Suprapubic skin (tissue), 4 donors: ENCODE data around the gene POR. TPM values are rescaled to one million over a fixed set of nuclear protein-coding genes. Genes with fewer than 3 reads are reported as not detected.
A peak's percentile ranks its signal among the peaks of the same experiment; 100 is the strongest.

Experiments used
- DNase-seq, 2 donors: peaks; one replicate each; pipeline ENCODE4 v3.0.0-alpha.2; 2019; ENCODE audit warnings: low spot score in 2 of 2
- H3K27ac ChIP-seq: fragments of 200-600 bp; sonication (generic); one replicate; pipeline ENCODE4 v1.5.1; 2019
- H3K27me3 ChIP-seq: fragments of 200-600 bp; sonication (generic); one replicate; pipeline ENCODE4 v1.5.1; 2019
- H3K36me3 ChIP-seq: fragments of 200-600 bp; sonication (generic); one replicate; pipeline ENCODE4 v1.5.1; 2019
- H3K4me1 ChIP-seq: fragments of 200-600 bp; sonication (generic); one replicate; pipeline ENCODE4 v1.5.1; 2019
- H3K4me3 ChIP-seq: fragments of 200-600 bp; sonication (generic); one replicate; pipeline ENCODE4 v1.5.1; 2019; ENCODE audit warnings: mild to moderate bottlenecking
- H3K9me3 ChIP-seq: fragments of 200-600 bp; sonication (generic); one replicate; pipeline ENCODE4 v1.5.1; 2019
- EP300 ChIP-seq: sonication (generic); formaldehyde crosslinking; IDR thresholded peaks from one replicate; pipeline ENCODE4 v1.6.1; 2017; ENCODE audit warnings: antibody characterized with exemption
- POLR2A ChIP-seq, 2 donors: fragments of 450-650 bp; IDR thresholded peaks; one replicate each; pipeline ENCODE4 v1.6.1; 2017; ENCODE audit warnings: antibody characterized with exemption in 2 of 2, mild to moderate bottlenecking in 2 of 2, moderate library complexity in 2 of 2
- POLR2AphosphoS5 ChIP-seq, 3 donors: sonication (generic); formaldehyde crosslinking; IDR thresholded peaks; one replicate each; pipeline ENCODE4 v1.6.1; 2017; ENCODE audit warnings: antibody characterized with exemption in 3 of 3
- WGBS: methylation state at CpG from one replicate; pipeline ENCODE4 v1.1.5; 2018; 5-methylcytosine and 5-hydroxymethylcytosine counted together
- total RNA-seq, 4 donors: library from RNA; depleted of rRNA; stranded (reverse); fragments of >200 nt; gene quantifications; one replicate each; pipeline ENCODE4 v1.1.0, GENCODE V29; 2016
- TF ChIP-seq, protein P1 (sequence below), 2 donors: fragments of 200-600 bp in 1 of 2; fragments of 450-650 bp in 1 of 2; sonication (generic) in 1 of 2; IDR thresholded peaks; one replicate each; pipeline ENCODE4 v1.5.1; 2016 to 2019; ENCODE audit warnings: antibody characterized with exemption in 2 of 2, mild to moderate bottlenecking in 1 of 2, moderate library complexity in 1 of 2

The POR gene
- total RNA-seq, 4 donors from 2014 or later, result 85.8 to 112 (median 91.8) TPM

DNA sequence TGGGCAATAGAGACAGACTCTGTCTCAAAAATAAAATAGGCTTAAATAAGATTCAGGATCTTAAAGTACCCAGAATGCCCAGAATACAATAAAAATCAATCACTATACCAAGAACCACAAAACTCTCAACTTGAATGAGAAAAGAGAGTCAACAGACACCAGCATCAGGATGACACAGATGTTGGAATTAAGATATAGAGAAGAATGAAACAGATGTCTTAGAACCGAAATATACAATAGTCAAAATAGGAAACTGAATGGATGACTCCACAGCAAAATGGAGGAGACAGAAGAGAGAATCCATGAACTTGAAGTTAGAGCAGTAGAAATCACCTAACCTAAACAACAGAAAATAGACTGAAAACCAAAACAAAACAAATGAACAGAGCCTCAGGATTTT lies 29.6 kb downstream of the POR start:
- Histone ChIP-seq H3K9me3 (no peaks in the 10 kb centered on the region), H3K27me3 (no peaks in the 10 kb centered on the region), H3K4me3 (no peak overlapping the region), H3K4me1 (peaks cover 17% of the 10 kb centered on the region), H3K36me3 (no peaks in the 10 kb centered on the region), H3K27ac (no peak overlapping the region)
- TF ChIP-seq, protein P1, sequence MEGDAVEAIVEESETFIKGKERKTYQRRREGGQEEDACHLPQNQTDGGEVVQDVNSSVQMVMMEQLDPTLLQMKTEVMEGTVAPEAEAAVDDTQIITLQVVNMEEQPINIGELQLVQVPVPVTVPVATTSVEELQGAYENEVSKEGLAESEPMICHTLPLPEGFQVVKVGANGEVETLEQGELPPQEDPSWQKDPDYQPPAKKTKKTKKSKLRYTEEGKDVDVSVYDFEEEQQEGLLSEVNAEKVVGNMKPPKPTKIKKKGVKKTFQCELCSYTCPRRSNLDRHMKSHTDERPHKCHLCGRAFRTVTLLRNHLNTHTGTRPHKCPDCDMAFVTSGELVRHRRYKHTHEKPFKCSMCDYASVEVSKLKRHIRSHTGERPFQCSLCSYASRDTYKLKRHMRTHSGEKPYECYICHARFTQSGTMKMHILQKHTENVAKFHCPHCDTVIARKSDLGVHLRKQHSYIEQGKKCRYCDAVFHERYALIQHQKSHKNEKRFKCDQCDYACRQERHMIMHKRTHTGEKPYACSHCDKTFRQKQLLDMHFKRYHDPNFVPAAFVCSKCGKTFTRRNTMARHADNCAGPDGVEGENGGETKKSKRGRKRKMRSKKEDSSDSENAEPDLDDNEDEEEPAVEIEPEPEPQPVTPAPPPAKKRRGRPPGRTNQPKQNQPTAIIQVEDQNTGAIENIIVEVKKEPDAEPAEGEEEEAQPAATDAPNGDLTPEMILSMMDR (IDR thresholded peaks at IDR 0.05), result no peak
- 85% methylated on average over 1 of the region's 1 CpG for WGBS
- DNase-seq, result no peak

DNA sequence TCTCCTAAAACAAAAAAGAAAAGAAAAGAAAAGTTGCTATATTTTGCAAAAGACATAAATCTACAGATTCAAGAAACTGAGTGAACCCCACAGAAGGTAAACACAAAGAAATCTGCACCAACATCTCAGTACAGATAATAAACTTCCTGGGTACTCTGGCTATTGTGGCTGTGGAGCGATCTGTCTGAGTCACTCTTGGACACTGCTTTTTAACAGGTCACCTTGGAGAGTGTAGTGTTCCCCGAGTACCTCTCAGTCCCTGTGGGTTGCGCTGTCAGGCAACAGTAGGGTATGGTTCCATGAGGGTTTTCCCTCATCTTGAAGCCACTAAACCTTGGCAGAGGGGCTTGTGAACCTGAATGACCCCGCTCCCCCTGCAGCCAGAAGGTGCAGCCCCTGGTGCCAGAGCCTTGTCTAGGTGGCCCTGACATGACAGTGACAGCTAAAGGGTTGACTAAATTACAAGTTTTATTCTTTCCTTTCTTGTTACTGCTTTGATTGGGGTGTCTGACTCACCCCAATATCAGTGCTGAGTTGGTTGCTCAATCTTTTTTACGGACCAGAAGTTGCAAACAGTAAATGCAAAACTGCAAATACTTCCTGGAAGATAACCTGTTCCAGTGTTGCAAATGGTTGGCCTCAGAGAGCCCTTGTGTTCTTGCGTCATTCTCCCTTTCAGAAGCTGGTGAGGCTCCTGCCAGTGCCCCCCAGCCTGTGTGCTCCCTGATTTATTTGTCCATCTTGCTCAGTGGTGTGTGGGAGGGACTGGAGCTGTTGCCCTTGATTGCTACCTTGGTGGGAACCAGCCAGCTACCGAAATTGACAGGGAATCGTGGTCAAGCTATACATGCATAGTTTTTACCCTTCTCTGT lies 30.6 kb downstream of the POR start:
- H3K27ac ChIP-seq, result no peak overlapping the region
- WGBS, result 87% methylated on average over 8 of the region's 8 CpGs
- H3K4me1 ChIP-seq, result peaks cover 17% of the 10 kb centered on the region
- H3K4me3 ChIP-seq, result no peak overlapping the region
- peak in 1 of 3 donors; percentile 48 for TF ChIP-seq POLR2AphosphoS5 (IDR thresholded peaks at IDR 0.05)
- no peak for TF ChIP-seq POLR2A (IDR thresholded peaks at IDR 0.05)
- no peaks in the 10 kb centered on the region for H3K36me3 ChIP-seq
- H3K9me3 ChIP-seq, result no peaks in the 10 kb centered on the region
- no peak for DNase-seq
- no peaks in the 10 kb centered on the region for H3K27me3 ChIP-seq

DNA sequence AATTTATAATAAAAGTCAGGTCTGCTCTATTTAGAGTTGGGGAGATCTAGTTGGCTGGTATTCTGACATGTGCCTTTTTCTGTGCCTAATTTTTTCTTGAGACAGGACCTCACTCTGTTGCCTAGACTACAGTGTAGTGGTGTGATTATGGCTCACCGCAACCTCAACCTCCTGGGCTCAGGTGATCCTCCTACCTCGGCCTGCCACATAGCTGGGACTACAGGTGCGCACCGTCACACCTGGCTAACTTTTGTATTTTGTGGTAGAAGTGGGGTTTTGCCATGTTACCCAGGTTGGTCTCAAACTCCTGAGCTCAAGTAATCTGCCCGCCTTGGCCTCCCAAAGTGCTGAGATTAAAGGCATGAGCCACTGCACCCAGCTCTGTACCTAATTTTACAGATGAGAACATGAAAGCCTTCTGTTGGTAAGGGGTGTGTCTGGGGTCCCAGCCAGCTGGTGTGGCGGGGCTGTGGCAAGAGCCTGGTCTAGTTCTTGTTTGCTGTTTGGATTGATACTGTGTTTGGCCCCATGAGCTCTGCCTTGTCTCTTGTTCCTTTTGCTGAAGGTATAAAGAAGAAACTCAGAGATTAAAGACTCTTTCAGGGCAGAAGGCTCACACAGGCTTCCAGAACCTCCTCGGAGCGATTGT lies 31.4 kb downstream of the POR start:
- no peak overlapping the region for H3K27ac ChIP-seq
- H3K27me3 ChIP-seq, result no peaks in the 10 kb centered on the region
- TF ChIP-seq EP300, result no peak
- TF ChIP-seq POLR2A (IDR thresholded peaks at IDR 0.05), result no peak
- TF ChIP-seq POLR2AphosphoS5 (IDR thresholded peaks at IDR 0.05), result no peak
- TF ChIP-seq, protein P1 (IDR thresholded peaks at IDR 0.05), result no peak
- peaks cover 23% of the 10 kb centered on the region for H3K4me1 ChIP-seq
- no peak for DNase-seq
- H3K9me3 ChIP-seq, result no peaks in the 10 kb centered on the region
- no peak overlapping the region for H3K4me3 ChIP-seq
- no peaks in the 10 kb centered on the region for H3K36me3 ChIP-seq
- 81% methylated on average over 8 of the region's 8 CpGs for WGBS

DNA sequence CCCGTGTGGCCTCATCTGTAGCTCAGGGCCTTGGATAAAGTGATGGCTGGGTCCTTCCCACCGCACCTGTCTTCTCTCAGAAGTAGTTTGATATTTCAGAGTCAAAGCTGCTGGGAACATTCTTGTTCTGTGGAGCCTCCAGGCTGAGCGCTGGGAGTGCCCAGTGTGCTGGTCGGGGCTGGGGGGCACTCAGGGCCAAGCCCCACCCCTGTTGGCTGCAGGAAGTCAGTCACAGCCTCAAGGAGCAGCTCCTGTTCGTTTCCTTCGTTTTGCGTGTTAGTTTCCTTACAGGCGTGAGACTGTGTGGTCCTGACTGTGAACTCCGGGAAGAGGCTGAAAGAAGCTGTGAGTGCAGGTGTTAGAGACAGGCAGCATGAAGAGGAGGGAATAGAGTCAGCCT lies 33.2 kb downstream of the POR start:
- Histone ChIP-seq H3K27ac (no peak overlapping the region), H3K36me3 (no peaks in the 10 kb centered on the region), H3K9me3 (no peaks in the 10 kb centered on the region), H3K4me3 (no peak overlapping the region), H3K4me1 (peaks cover 23% of the 10 kb centered on the region), H3K27me3 (no peaks in the 10 kb centered on the region)
- no peak for DNase-seq
- 63% methylated on average over 9 of the region's 9 CpGs for WGBS
- TF ChIP-seq, protein P1 (IDR thresholded peaks at IDR 0.05), result no peak
- no peak for TF ChIP-seq POLR2A (IDR thresholded peaks at IDR 0.05)
- TF ChIP-seq EP300, result no peak
- TF ChIP-seq POLR2AphosphoS5 (IDR thresholded peaks at IDR 0.05), result no peak

DNA sequence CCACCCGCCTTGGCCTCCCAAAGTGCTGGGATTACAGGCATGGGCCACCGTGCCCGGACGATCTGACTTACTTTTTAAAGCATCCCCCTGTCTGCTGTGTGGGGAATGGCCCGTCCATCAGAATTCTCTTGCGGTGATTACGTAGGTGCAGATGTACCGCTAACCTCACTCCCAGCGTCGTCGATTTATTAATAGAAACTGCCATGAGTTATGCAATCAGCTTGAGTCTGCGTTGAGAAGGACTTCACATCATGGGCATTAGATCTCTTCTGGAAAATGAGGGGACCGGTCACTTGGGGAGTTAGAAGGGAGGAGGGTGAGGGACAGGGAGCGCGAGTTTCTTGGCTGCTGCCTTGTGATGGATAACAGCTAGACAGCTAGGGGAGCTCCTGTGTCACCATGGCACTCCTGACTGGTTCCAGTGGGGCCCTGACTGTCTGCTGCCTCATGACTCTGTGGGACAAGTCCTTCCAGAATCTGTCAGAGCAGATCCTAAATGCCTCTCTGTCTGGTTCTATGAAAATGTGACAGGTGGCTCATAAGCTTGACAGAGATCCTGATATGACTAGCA lies 35.2 kb downstream of the POR start:
- TF ChIP-seq, protein P1 (IDR thresholded peaks at IDR 0.05), result no peak
- TF ChIP-seq POLR2A (IDR thresholded peaks at IDR 0.05) (no peak), POLR2AphosphoS5 (IDR thresholded peaks at IDR 0.05) (no peak), EP300 (no peak)
- Histone ChIP-seq H3K4me1 (peaks cover 21% of the 10 kb centered on the region), H3K27ac (no peak overlapping the region), H3K4me3 (no peak overlapping the region), H3K9me3 (no peaks in the 10 kb centered on the region), H3K27me3 (no peaks in the 10 kb centered on the region), H3K36me3 (peaks cover 16% of the 10 kb centered on the region)
- DNase-seq, result no peak
- 92% methylated on average over 15 of the region's 15 CpGs for WGBS
